Measurements from ENCODE around the gene TLK1. TPM values are rescaled to one million over a fixed set of nuclear protein-coding genes. Genes with fewer than 3 reads are reported as not detected.
A peak's percentile ranks its signal among the peaks of the same experiment; 100 is the strongest.

Gene TLK1
- total RNA-seq, result 58.1 TPM
- long read RNA-seq, full-length matches to known transcripts, result 26 of 39 reads
- long read RNA-seq, partial matches to known transcripts, result 3 of 39 reads
- long read RNA-seq, other reads (novel, unspliced or antisense), result 10 of 39 reads

DNA sequence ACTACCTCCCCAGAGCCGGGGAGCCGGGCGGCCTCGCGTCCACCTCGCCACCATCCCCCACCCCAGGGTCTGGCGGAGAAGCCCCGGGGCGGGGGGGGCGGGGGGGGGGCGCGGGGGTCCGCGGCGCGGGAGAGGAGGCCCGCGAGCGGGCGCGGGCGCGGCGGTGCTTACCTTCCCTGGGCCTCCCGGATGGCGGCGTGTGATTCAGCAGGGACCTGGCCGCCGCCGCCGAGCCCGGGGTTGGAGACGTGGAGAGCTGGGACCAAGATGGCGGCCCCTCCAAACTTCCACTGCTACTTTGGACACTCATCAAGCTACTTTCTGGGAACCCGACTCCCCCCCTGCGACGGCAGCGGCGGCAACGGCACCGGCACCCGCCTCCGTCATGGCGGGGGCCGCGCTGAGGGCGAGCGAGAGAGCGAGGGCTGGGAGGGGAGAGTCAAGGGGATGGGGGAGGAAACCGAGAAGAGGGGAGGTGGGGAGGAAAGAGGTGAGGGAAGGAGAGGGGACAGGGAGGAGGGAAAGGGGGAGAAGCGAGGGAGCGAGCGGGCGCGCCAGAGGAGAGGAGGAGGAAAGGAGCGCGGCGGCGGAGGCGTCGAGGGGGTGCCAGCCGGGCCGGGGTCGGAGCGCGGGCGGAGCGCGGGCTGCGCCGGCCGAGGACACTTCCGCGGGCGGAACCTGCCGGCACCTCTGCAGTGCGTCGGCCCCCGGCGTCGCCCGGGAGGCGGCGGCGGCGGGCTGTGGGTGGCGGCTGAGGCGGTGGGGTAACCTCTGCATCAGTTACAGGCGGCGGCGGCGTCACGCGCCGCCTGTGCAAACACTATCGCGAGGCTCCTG, at the start of gene TLK1:
Gene TLK1 (minus strand): TSS at position 775 of the 837 bp plus-strand sequence. CDS start 465 bp downstream, at position 310.
- peak within 1 kb of the TSS; percentile 77 for H3K4me3 ChIP-seq
- intact Hi-C loops (cut with DNase I), result no loop called here
- no peaks in the 10 kb centered on the region for H3K9me3 ChIP-seq
- TF ChIP-seq, protein P1, sequence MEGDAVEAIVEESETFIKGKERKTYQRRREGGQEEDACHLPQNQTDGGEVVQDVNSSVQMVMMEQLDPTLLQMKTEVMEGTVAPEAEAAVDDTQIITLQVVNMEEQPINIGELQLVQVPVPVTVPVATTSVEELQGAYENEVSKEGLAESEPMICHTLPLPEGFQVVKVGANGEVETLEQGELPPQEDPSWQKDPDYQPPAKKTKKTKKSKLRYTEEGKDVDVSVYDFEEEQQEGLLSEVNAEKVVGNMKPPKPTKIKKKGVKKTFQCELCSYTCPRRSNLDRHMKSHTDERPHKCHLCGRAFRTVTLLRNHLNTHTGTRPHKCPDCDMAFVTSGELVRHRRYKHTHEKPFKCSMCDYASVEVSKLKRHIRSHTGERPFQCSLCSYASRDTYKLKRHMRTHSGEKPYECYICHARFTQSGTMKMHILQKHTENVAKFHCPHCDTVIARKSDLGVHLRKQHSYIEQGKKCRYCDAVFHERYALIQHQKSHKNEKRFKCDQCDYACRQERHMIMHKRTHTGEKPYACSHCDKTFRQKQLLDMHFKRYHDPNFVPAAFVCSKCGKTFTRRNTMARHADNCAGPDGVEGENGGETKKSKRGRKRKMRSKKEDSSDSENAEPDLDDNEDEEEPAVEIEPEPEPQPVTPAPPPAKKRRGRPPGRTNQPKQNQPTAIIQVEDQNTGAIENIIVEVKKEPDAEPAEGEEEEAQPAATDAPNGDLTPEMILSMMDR (IDR thresholded peaks at IDR 0.05), result peak; percentile 4
- H3K27ac ChIP-seq, result peak within 1 kb of the TSS; percentile 90
- H3K36me3 ChIP-seq, result no peaks in the 10 kb centered on the region
- no peaks in the 10 kb centered on the region for H3K27me3 ChIP-seq
- DNase-seq, result peak; percentile 91
- peaks cover 11% of the 10 kb centered on the region for H3K4me1 ChIP-seq
- ATAC-seq, result peak; percentile 90

DNA sequence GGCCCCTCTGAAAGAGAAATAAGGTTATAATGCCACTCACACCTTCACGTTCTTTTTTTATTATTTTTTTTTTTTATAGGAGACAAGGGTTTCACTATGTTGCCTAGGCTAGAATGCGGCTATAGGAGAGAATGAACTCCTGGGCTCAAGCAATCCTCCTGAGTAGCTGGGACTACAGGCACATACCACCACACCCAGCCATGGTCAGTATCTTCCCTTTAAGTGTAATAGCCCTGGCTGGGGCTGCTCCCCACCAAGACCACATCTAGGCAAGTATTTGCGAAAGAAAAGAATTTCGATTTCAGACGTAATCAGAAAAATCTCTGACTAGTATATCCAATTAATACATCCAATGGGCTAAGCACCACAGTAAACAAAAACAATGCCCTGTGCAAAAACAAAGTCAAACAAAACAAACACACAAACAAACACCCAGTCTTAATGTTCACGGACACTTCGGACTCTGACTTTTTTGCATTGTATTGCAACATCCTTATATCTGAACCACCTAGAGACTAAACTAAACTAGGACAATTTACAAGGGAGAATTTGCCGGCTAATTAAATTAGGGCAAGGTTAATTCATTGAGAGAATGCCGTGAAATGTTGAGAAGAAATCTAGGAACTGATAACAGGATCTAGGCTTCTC, 49.6 kb upstream of the TLK1 start:
- no peaks in the 10 kb centered on the region for H3K36me3 ChIP-seq
- H3K27me3 ChIP-seq, result no peaks in the 10 kb centered on the region
- H3K4me1 ChIP-seq, result no peaks in the 10 kb centered on the region
- ATAC-seq, result no peak
- H3K27ac ChIP-seq, result no peak overlapping the region
- intact Hi-C loops (cut with DNase I), result no loop called here
- no peaks in the 10 kb centered on the region for H3K9me3 ChIP-seq
- TF ChIP-seq, protein P1 (IDR thresholded peaks at IDR 0.05), result no peak
- H3K4me3 ChIP-seq, result no peak overlapping the region
- no peak for DNase-seq

DNA sequence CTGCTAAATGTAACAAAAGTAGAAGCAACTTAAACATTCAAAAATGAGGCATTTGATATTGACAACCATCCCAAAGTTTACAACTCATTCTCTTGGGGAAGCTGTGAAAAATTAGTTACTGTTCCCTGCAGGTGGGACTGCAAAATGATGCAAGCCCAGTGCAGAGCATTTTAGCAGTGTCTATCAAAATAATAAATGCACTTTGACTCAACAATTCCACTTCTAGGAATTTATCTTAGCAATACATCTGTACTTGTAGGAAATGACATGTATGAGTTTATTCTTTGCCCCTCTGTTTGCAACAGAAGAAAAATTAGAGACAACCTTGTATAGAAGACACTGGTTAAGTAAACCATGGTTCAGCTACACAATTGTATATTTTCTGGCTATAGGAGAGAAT, 48.0 kb upstream of the TLK1 start:
- no peak for ATAC-seq
- TF ChIP-seq, protein P1 (IDR thresholded peaks at IDR 0.05), result no peak
- DNase-seq, result no peak
- no peaks in the 10 kb centered on the region for H3K36me3 ChIP-seq
- no peaks in the 10 kb centered on the region for H3K4me1 ChIP-seq
- H3K9me3 ChIP-seq, result no peaks in the 10 kb centered on the region
- H3K27me3 ChIP-seq, result no peaks in the 10 kb centered on the region
- intact Hi-C loops (cut with DNase I), result no loop called here
- H3K4me3 ChIP-seq, result no peak overlapping the region
- no peak overlapping the region for H3K27ac ChIP-seq

DNA sequence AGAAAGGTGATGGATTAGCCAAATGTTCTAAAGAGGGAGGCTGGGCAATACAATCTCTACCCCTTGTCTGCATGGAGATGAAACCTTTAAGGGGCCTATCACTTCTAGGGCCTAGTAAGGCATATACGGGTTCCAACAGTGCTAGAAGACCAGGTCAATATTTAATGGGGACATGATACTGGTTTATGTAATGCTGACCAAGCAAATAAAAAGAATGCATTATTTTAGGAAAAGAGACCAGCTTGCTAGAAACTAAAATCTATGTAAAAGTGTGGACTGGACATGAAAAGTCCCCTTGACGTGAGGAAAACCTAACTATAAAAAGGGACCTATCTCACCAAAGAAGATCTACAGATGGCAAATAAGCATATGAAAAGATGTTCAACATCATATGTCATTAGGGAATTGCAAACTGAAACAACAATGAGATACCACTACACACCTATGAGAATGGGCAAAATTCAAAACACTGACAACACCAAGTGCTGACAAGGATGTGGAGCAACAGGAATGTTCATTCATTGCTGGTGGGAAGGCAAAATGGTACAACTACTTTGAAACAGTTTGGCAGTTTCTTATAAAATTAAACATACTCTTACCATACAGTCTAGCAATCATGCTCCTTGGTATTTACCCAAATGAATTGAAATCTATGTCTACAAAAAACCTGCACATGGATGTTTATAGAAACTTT, 45.9 kb upstream of the TLK1 start:
- intact Hi-C loops (cut with DNase I), result no loop called here
- no peak overlapping the region for H3K4me3 ChIP-seq

DNA sequence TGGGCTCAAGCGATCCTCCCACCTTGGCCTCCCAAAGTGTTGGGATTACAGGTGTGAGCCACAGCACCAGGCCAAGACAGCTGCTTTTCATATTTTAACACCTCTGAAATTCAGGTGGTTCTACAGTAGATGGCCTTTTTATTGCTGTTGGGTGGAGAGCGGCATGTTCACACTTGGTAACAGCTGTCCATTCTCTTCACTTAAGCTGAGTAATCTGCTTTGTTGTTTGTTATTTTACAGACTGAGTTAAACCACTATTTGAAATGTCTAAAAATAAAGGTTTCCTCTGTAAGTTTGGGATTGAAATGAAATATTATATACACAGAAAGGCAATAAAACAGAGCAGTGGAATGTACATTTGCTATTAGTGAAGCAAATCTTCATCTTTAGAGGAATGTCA, 44.9 kb upstream of the TLK1 start:
- DNase-seq (no peak), ATAC-seq (no peak)
- no peaks in the 10 kb centered on the region for H3K36me3 ChIP-seq
- intact Hi-C loops (cut with DNase I), result no loop called here
- H3K27ac ChIP-seq, result no peak overlapping the region
- TF ChIP-seq, protein P1 (IDR thresholded peaks at IDR 0.05), result no peak
- H3K9me3 ChIP-seq, result no peaks in the 10 kb centered on the region
- H3K27me3 ChIP-seq, result no peaks in the 10 kb centered on the region
- H3K4me1 ChIP-seq, result no peaks in the 10 kb centered on the region
- no peak overlapping the region for H3K4me3 ChIP-seq

More for the DNA sequence above, 45.9 kb upstream of the TLK1 start:
- no peaks in the 10 kb centered on the region for H3K9me3 ChIP-seq
- no peaks in the 10 kb centered on the region for H3K36me3 ChIP-seq
- ATAC-seq (no peak), DNase-seq (no peak)
- H3K27me3 ChIP-seq, result no peaks in the 10 kb centered on the region
- TF ChIP-seq, protein P1 (IDR thresholded peaks at IDR 0.05), result no peak
- H3K4me1 ChIP-seq, result no peaks in the 10 kb centered on the region
- no peak overlapping the region for H3K27ac ChIP-seq

All from upper lobe of right lung (tissue), 1 donor.